ENCODE results near the gene PDK3.

DNA sequence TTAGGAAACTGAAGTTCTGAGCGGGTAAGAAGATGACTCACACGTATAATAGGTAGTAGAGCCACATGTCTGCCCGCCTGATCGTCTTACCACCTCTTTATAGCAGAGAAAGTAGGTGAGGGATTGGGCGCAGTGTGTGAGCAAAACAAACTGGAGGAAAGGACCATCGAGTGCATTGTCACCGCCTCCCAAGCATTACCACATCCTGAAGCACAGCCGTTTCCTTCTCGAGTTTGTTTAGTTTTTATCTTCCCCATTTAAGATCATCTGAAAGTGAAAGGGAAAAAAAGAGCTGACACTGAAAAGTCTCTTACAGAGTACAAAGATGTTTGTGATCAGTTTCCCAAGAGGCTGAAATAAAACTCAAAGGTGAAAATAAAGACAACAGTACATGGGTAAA is 14.8 kb downstream of the PDK3 start:
- TF ChIP-seq CTCF (IDR thresholded peaks at IDR 0.05) (no peak), POLR2A (IDR thresholded peaks at IDR 0.05) (no peak)
